Tibial nerve (tissue), 3 donors: ENCODE measurements around the gene BTBD10.

ENCODE experiments used
- POLR2A ChIP-seq, 2 donors: fragments of 450-650 bp; IDR thresholded peaks; one replicate each; pipeline ENCODE4 v1.6.1; 2017; ENCODE audit warnings: antibody characterized with exemption in 2 of 2, mild to moderate bottlenecking in 2 of 2, moderate library complexity in 2 of 2
- TF ChIP-seq, protein P1 (sequence below), 5 experiments: fragments of 200-600 bp in 3 of 5; fragments of 450-650 bp in 2 of 5; sonication (generic) in 3 of 5; IDR thresholded peaks; one replicate each; pipeline ENCODE4 v1.5.1; 2016 to 2019; ENCODE audit warnings: antibody characterized with exemption in 5 of 5, mild to moderate bottlenecking in 3 of 5, moderate library complexity in 2 of 5

DNA sequence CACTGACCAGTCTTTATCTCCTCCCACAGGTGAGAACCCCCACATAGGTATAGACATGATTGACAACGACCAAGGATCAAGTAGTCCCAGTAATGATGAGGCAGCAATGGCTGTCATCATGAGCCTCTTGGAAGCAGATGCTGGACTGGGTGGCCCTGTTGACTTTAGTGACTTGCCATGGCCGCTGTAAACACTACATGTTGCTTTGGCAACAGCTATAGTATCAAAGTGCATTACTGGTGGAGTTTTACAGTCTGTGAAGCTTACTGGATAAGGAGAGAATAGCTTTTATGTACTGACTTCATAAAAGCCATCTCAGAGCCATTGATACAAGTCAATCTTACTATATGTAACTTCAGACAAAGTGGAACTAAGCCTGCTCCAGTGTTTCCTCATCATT, 76.5 kb downstream of the BTBD10 start:
- no peak for TF ChIP-seq POLR2A (IDR thresholded peaks at IDR 0.05)
- TF ChIP-seq, protein P1, sequence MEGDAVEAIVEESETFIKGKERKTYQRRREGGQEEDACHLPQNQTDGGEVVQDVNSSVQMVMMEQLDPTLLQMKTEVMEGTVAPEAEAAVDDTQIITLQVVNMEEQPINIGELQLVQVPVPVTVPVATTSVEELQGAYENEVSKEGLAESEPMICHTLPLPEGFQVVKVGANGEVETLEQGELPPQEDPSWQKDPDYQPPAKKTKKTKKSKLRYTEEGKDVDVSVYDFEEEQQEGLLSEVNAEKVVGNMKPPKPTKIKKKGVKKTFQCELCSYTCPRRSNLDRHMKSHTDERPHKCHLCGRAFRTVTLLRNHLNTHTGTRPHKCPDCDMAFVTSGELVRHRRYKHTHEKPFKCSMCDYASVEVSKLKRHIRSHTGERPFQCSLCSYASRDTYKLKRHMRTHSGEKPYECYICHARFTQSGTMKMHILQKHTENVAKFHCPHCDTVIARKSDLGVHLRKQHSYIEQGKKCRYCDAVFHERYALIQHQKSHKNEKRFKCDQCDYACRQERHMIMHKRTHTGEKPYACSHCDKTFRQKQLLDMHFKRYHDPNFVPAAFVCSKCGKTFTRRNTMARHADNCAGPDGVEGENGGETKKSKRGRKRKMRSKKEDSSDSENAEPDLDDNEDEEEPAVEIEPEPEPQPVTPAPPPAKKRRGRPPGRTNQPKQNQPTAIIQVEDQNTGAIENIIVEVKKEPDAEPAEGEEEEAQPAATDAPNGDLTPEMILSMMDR (IDR thresholded peaks at IDR 0.05): no peak
